GM12878 (cell line): Measurements from ENCODE around the gene SLX4IP. TPM values are rescaled to one million over a fixed set of nuclear protein-coding genes. Genes with fewer than 3 reads are reported as not detected.
A peak's percentile ranks its signal among the peaks of the same experiment; 100 is the strongest.

Source experiments
- ASH2L ChIP-seq: fragments of 300-600, 200-600 bp; sonication (generic); IDR thresholded peaks from 2 replicates; pipeline ENCODE4 v1.6.1; 2017; ENCODE audit warnings: low read depth, mild to moderate bottlenecking, borderline replicate concordance
- ATF3 ChIP-seq: IDR thresholded peaks from 2 replicates; pipeline ENCODE4 v1.6.1; 2011; ENCODE audit warnings: low read depth, mild to moderate bottlenecking, low read length, moderate library complexity, borderline replicate concordance; ENCODE audit errors: extremely low read depth
- BCLAF1 ChIP-seq: fragments of 450-650 bp; IDR thresholded peaks from 2 replicates; pipeline ENCODE4 v1.6.1; 2017; ENCODE audit warnings: antibody characterized with exemption, mild to moderate bottlenecking, moderate library complexity
- CEBPB ChIP-seq, 2 experiments: fragments of 150-350 bp in 1 of 2; IDR thresholded peaks; 2 replicates each; pipeline ENCODE4 v1.6.1; 2012 to 2014; ENCODE audit warnings: low read depth in 2 of 2, low read length in 2 of 2, borderline replicate concordance in 1 of 2, inconsistent platforms in 1 of 2
- CREM ChIP-seq: IDR thresholded peaks from 2 replicates; pipeline ENCODE4 v1.6.1; 2014; ENCODE audit warnings: antibody characterized with exemption, low read depth
- EGR1 ChIP-seq, 2 experiments: IDR thresholded peaks; 1 replicate in 1 of 2; 2 replicates in 1 of 2; pipeline ENCODE4 v1.6.1; 2011 to 2012; ENCODE audit warnings: low read depth in 2 of 2, low read length in 2 of 2, borderline replicate concordance in 1 of 2, mild to moderate bottlenecking in 1 of 2, moderate library complexity in 1 of 2
- FOXK2 ChIP-seq: fragments of 450-650 bp; IDR thresholded peaks from 2 replicates; pipeline ENCODE4 v1.6.1; 2017; ENCODE audit warnings: mild to moderate bottlenecking, moderate library complexity
- HCFC1 ChIP-seq: fragments of 150-350 bp; IDR thresholded peaks from 2 replicates; pipeline ENCODE4 v1.6.1; 2014; ENCODE audit warnings: low read length
- HDGF ChIP-seq: fragments of 450-650 bp; IDR thresholded peaks from 2 replicates; pipeline ENCODE4 v1.6.1; 2016; ENCODE audit warnings: antibody characterized with exemption
- IRF5 ChIP-seq: fragments of 450-650 bp; IDR thresholded peaks from 2 replicates; pipeline ENCODE4 v1.6.1; 2017; ENCODE audit warnings: borderline replicate concordance
- KAT2A ChIP-seq: conservative IDR thresholded peaks from 2 replicates; pipeline ENCODE4 v1.6.1; 2011; ENCODE audit warnings: low read depth, low read length; ENCODE audit not compliant: control insufficient read depth
- MEF2A ChIP-seq: IDR thresholded peaks from 2 replicates; pipeline ENCODE4 v1.6.1; 2011; ENCODE audit warnings: low read depth, mild to moderate bottlenecking, low read length, moderate library complexity; ENCODE audit not compliant: insufficient read depth
- NKRF ChIP-seq: fragments of 450-650 bp; conservative IDR thresholded peaks from 2 replicates; pipeline ENCODE4 v1.6.1; 2017; ENCODE audit warnings: mild to moderate bottlenecking, moderate library complexity
- RB1 ChIP-seq: fragments of 450-650 bp; formaldehyde crosslinking; IDR thresholded peaks from 2 replicates; pipeline ENCODE4 v1.6.1; 2017; ENCODE audit warnings: mild to moderate bottlenecking, borderline replicate concordance
- SMAD1 ChIP-seq: fragments of 450-650 bp; IDR thresholded peaks from 2 replicates; pipeline ENCODE4 v1.6.1; 2018; ENCODE audit warnings: mild to moderate bottlenecking, low read depth; ENCODE audit not compliant: partially characterized antibody
- SMARCA5 ChIP-seq: fragments of 450-650 bp; IDR thresholded peaks from 2 replicates; pipeline ENCODE4 v1.6.1; 2017; ENCODE audit warnings: mild to moderate bottlenecking
- TCF12 ChIP-seq: IDR thresholded peaks from 2 replicates; pipeline ENCODE4 v1.6.1; 2011; ENCODE audit warnings: low read depth, mild to moderate bottlenecking, low read length
- ZNF687 ChIP-seq: fragments of 450-650 bp; IDR thresholded peaks from 2 replicates; pipeline ENCODE4 v1.6.1; 2017; ENCODE audit warnings: mild to moderate bottlenecking, moderate library complexity
- ZSCAN29 ChIP-seq: fragments of 450-650 bp; IDR thresholded peaks from 2 replicates; pipeline ENCODE4 v1.6.1; 2017; ENCODE audit warnings: mild to moderate bottlenecking, moderate library complexity
- polyA plus RNA-seq, 11 experiments: library from polyadenylated mRNA; depleted of rRNA in 4 of 11; unstranded in 6 of 11; stranded (reverse) in 5 of 11; fragments of >200 nt; fragmentation: Nextera tagmentation in 4 of 11; fragmentation: Illumina TruSeq in 1 of 11; extraction: Ambion mirVana in 4 of 11; extraction: Trizol in 1 of 11; gene quantifications; 1 replicate in 1 of 11; 2 replicates in 10 of 11; pipeline versions ENCODE4 v1.2.1 to v1.2.3, GENCODE V29; 2011 to 2016; ENCODE audit warnings: inconsistent platforms in 2 of 11, missing spikeins in 2 of 11, low read depth in 1 of 11
- total RNA-seq, 4 experiments: library from RNA; depleted of rRNA in 3 of 4; stranded (reverse); fragments of >200 nt in 3 of 4; fragmentation: Illumina TruSeq in 1 of 4; extraction: Trizol in 1 of 4; gene quantifications; 2 replicates each; pipeline versions ENCODE4 v1.2.1 to v1.2.3, GENCODE V29; 2013 to 2021

SLX4IP gene
- total and polyA plus RNA-seq, 10 of the 15 experiments (the other 5 are each of a cell fraction or from before 2014, with no cell fraction given) = 2.2 to 11.0 (median 6.3) TPM

- no peak for TF ChIP-seq MEF2A
- peak; percentile 16; the same call in 1 of the 2 replicates for TF ChIP-seq NKRF
- no peak for TF ChIP-seq RB1
- TF ChIP-seq ZSCAN29 = 0 out of 2 replicates have a peak, but pooled peaks have one; percentile 25
- no peak for TF ChIP-seq SMAD1
- no peak for TF ChIP-seq ASH2L
- TF ChIP-seq CEBPB (IDR thresholded peaks at IDR 0.05; ENCODE audit: borderline replicate concordance in 1 of 2, low read depth in 2 of 2, low read length in 2 of 2) = no peak
- peak; percentile 90 for TF ChIP-seq IRF5
- TF ChIP-seq ZNF687 = no peak
- no peak for TF ChIP-seq FOXK2
- no peak for TF ChIP-seq SMARCA5
- TF ChIP-seq TCF12 = no peak
- no peak for TF ChIP-seq EGR1 (IDR thresholded peaks at IDR 0.05; ENCODE audit: borderline replicate concordance in 1 of 2, low read depth in 2 of 2, low read length in 2 of 2)
- TF ChIP-seq HDGF = no peak
- TF ChIP-seq CREM = peak; percentile 58; the same call in 1 of the 2 replicates
- no peak for TF ChIP-seq KAT2A
- no peak for TF ChIP-seq ATF3
- TF ChIP-seq HCFC1 = no peak
- TF ChIP-seq BCLAF1 = 0 out of 2 replicates have a peak, but pooled peaks have one; percentile 14
Measured at GRCh38 chr20:10672624-10673127, 237.6 kb downstream of the SLX4IP start (continued).
